Measurements from ENCODE around the gene DISP3. TPM values are rescaled to one million over a fixed set of nuclear protein-coding genes. Genes with fewer than 3 reads are reported as not detected.
A peak's percentile ranks its signal among the peaks of the same experiment; 100 is the strongest.

Gene DISP3
- total RNA-seq, 1 experiment from 2014 or later = 2.3 TPM

GRCh38 chr1:11563560-11564069, 84.7 kb downstream of the DISP3 start:
- Histone ChIP-seq H3K27me3 (ENCODE audit: insufficient read depth, low read length) (peaks cover 24% of the 10 kb centered on the region), H4K20me1 (ENCODE audit: insufficient read depth) (no peaks in the 10 kb centered on the region), H3K36me3 (ENCODE audit: control insufficient read depth in 1 of 2, insufficient read depth in 2 of 2, low read length in 2 of 2) (no peaks in the 10 kb centered on the region), H3K4me2 (ENCODE audit: low read length) (no peak overlapping the region), H3K9ac (ENCODE audit: low read length) (no peak overlapping the region), H3K27ac (ENCODE audit: low read depth, low read length) (no peak overlapping the region), H2AFZ (ENCODE audit: low read depth, low read length, poor library complexity, severe bottlenecking) (no peak overlapping the region), H3K79me2 (ENCODE audit: insufficient read depth, low read length) (no peaks in the 10 kb centered on the region), H3K9me2 (ENCODE audit: insufficient read depth) (no peaks in the 10 kb centered on the region), H3K4me1 (ENCODE audit: control insufficient read depth in 1 of 2, insufficient read depth in 2 of 2, low read length in 2 of 2) (no peaks in the 10 kb centered on the region), H3K4me3 (replicated peaks in 1 of 2; ENCODE audit: low read depth in 1 of 2, low read length in 2 of 2) (no peak overlapping the region), H3K9me3 (ENCODE audit: control insufficient read depth in 1 of 2, insufficient read depth in 1 of 2, low read depth in 1 of 2, low read length in 2 of 2) (no peaks in the 10 kb centered on the region)
- ChIA-PET POLR2A (no interaction called here), RAD21 (ENCODE audit: low non-redundant PET in 1 of 2, low total read pairs in 2 of 2, uncharacterized antibody in 2 of 2, unreplicated experiment in 2 of 2) (no interaction called here), CTCF (interaction anchor here (1.7 kb wide), 1 partner anchor 9 kb away, joined by 6 read pairs; no protein-coding TSS in a partner anchor)
- no peak for DNase-seq (ENCODE audit: low read depth, low spot score)
- ATAC-seq = no peak
- TF ChIP-seq REST (IDR thresholded peaks at IDR 0.05; ENCODE audit: low read depth) (no peak), CBX3 (IDR thresholded peaks at IDR 0.05; ENCODE audit: low read depth) (no peak)
- no TSS peak for BruUV-seq (replicated peaks)
- intact Hi-C loops (cut with micrococcal nuclease) = no loop called here

GRCh38 chr1:11564237-11564636, 85.3 kb downstream of the DISP3 start:
- Histone ChIP-seq H2AFZ (ENCODE audit: low read depth, low read length, poor library complexity, severe bottlenecking) (no peak overlapping the region), H4K20me1 (ENCODE audit: insufficient read depth) (no peaks in the 10 kb centered on the region), H3K27ac (ENCODE audit: low read depth, low read length) (no peak overlapping the region), H3K4me1 (ENCODE audit: control insufficient read depth in 1 of 2, insufficient read depth in 2 of 2, low read length in 2 of 2) (no peaks in the 10 kb centered on the region), H3K79me2 (ENCODE audit: insufficient read depth, low read length) (no peaks in the 10 kb centered on the region), H3K36me3 (ENCODE audit: control insufficient read depth in 1 of 2, insufficient read depth in 2 of 2, low read length in 2 of 2) (no peaks in the 10 kb centered on the region), H3K4me2 (ENCODE audit: low read length) (no peak overlapping the region), H3K27me3 (ENCODE audit: insufficient read depth, low read length) (peaks cover 20% of the 10 kb centered on the region; the same call in 1 of the 2 replicates), H3K9ac (ENCODE audit: low read length) (no peak overlapping the region), H3K9me2 (ENCODE audit: insufficient read depth) (no peaks in the 10 kb centered on the region), H3K4me3 (replicated peaks in 1 of 2; ENCODE audit: low read depth in 1 of 2, low read length in 2 of 2) (no peak overlapping the region), H3K9me3 (ENCODE audit: control insufficient read depth in 1 of 2, insufficient read depth in 1 of 2, low read depth in 1 of 2, low read length in 2 of 2) (no peaks in the 10 kb centered on the region)
- ATAC-seq = peak; percentile 57
- no TSS peak for BruUV-seq (replicated peaks)
- peak; percentile 23 for DNase-seq (ENCODE audit: low read depth, low spot score)
- TF ChIP-seq EZH2 (IDR thresholded peaks at IDR 0.05) (no peak), ZBTB33 (IDR thresholded peaks at IDR 0.05; ENCODE audit: extremely low read depth, insufficient replicate concordance, low read length) (no peak), EGR1 (IDR thresholded peaks at IDR 0.05; ENCODE audit: low read depth) (no peak), POLR2A (IDR thresholded peaks at IDR 0.05; ENCODE audit: borderline replicate concordance, extremely low read depth, insufficient read depth, insufficient read length) (no peak), SIN3A (IDR thresholded peaks at IDR 0.05; ENCODE audit: low read depth) (no peak), RAD21 (IDR thresholded peaks at IDR 0.05; ENCODE audit: low read depth) (no peak), FOSL1 (IDR thresholded peaks at IDR 0.05; ENCODE audit: low read depth) (no peak), ELF1 (IDR thresholded peaks at IDR 0.05; ENCODE audit: borderline replicate concordance, low read depth) (no peak), CEBPB (IDR thresholded peaks at IDR 0.05; ENCODE audit: low read depth) (no peak), ZFX (IDR thresholded peaks at IDR 0.05) (no peak), MAX (IDR thresholded peaks at IDR 0.05) (no peak), TCF7L2 (IDR thresholded peaks at IDR 0.05; ENCODE audit: borderline replicate concordance, extremely low read depth, insufficient read depth, insufficient read length) (no peak), ATF3 (IDR thresholded peaks at IDR 0.05) (no peak), EZH2phosphoT487 (IDR thresholded peaks at IDR 0.05; ENCODE audit: borderline replicate concordance) (no peak), CBX3 (IDR thresholded peaks at IDR 0.05; ENCODE audit: low read depth) (no peak), JUND (IDR thresholded peaks at IDR 0.05) (no peak)
- POLR2A ChIA-PET = no interaction called here
- CTCF ChIA-PET = interaction anchor here (1.7 kb wide), 1 partner anchor 8 kb away, joined by 6 read pairs; no protein-coding TSS in a partner anchor
- intact Hi-C loops (cut with micrococcal nuclease) = no loop called here
- RAD21 ChIA-PET (ENCODE audit: low non-redundant PET in 1 of 2, low total read pairs in 2 of 2, uncharacterized antibody in 2 of 2, unreplicated experiment in 2 of 2) = no interaction called here

Measured in HCT116 (cell line).